HG03139 (cell line): ENCODE results near the gene RPS2.
"Not testable (repeated sequence)": the region's sequence is repeated elsewhere in the genome, so short reads cannot be mapped to it uniquely, and the experiment has no call there.

Experiments used
- ATAC-seq: cut with Tn5 transposase; IDR thresholded peaks from one replicate; pipeline ENCODE4 v1.9.1; 2021; ENCODE audit not compliant: unreplicated experiment

The RPS2 gene

DNA sequence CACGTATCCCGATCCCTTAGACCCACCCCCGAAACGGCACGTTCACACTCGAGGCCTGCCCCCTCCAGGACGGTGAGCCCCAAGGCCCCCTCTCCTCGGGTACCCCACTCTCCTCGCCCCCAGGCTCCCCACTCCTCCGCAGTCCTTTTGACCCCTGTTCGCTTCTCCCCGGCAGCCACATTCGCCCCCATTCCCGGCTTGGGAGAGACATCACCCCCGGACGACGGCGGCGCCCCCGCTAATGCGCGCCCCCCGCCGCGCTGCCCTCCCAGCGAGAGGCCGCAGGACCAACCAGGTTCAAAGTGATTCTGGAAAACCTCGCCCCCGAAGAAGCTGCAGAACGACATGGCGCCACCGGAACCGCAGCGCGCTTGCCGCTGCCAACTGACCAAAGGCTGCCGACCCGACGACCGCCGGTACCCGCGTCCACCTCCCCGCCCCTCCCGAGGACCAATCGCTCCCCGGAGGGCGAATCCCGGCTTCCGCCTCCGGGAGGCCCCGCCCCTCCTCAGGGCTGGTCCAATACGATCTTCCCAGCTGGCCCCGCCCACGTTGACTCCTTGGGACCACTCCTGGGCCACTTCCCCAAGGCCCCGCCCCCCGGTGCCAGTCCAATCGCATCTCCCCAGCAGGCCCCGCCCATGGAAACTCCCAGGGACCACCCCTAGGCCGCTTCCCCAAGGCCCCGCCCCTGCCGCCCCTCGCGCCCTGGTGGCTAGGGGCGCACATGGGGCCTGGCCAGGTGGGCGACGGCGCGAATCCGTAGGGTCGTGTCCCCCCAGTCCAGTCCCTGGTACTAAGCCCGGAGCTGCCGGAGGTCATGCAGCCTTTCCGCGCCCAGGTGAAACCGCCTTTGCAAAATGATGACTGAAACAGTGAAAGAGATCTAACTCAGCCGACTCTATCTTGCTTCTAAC lies 21.6 kb downstream of the RPS2 start, which contains the start of gene MSRB1:
MSRB1 (minus strand) TSS at position 390 of the 917 bp plus-strand sequence; CDS start at position 347, 43 bp downstream.
- peak; percentile 90 for ATAC-seq

DNA sequence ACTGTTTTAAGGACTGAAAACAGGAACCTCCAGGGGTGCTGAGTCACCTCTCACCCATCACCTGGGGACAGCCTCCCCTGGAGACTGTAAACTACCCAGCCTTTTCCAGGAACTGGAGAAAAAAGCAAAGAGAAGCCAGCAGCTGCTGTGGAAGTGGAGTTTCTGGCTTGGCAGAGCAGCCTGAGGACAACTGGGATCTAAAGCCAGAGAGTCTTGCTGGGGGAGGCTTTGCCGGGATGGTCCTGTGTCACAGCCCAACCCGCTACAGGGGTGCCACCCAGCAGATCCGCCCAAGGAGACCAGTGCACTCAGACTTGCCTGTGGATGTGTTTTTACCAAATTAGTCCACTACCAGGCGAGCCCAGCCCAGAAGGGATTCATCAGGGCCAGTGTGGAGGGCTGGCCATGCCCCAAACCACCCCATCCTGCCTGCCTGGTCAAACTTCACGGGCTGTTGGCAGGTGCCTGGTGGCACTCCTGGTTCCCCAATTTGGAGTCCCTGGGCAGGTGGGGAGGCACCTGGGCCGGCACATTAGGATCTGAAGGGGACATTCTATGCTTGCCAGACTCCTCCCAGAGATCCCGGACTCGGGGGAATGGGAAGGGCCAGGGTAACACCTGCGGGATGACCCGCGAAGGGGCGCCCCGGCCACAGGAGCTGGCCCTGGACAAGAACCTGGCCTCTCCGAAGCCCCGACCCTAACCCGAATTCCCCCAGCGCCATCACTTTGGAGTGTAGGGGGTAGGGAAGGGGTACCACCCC lies 22.4 kb downstream of the RPS2 start:
- ATAC-seq = no peak

DNA sequence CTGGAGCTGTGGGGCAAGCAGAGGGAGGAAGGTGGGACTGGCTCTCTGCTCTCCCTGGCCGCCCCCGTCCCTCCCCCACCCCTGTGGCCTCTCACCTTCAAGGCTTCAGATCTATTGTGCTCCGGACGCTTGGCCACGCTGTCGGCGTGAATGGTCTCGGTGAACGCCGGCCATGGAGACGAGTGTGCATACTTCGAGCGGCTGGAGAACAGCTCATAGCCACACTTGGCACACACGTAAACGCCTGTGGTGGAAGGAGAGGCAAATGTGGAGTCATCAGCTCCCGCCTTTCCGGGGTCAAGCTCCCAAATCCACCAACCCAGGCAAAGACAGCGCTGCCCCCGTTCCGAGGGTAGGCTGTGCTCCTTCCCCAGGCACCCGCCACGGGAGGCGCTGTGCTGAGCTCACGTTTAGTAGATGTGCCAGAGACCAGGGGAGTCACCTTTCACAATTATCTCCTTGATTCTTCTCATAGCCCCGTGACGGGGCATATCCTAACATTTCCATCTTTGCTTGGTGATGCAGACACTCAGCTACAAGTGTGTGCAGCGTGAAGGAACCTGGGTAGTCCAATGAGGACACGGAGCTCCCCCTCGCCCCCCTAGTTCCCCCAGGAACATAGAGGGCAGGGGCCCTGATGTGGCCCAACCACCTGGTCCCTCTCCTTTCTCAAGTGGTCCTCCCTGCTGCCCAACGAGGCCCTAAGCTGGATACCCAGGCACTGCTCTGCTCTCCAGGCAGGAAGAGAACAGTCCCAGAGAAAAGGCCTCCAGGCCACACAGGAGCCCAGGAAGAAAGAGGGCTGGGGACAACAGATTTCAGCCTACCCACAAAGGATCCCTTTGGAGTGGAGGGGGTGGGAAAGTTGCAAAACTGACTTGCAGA lies 23.2 kb downstream of the RPS2 start:
- ATAC-seq = no peak

DNA sequence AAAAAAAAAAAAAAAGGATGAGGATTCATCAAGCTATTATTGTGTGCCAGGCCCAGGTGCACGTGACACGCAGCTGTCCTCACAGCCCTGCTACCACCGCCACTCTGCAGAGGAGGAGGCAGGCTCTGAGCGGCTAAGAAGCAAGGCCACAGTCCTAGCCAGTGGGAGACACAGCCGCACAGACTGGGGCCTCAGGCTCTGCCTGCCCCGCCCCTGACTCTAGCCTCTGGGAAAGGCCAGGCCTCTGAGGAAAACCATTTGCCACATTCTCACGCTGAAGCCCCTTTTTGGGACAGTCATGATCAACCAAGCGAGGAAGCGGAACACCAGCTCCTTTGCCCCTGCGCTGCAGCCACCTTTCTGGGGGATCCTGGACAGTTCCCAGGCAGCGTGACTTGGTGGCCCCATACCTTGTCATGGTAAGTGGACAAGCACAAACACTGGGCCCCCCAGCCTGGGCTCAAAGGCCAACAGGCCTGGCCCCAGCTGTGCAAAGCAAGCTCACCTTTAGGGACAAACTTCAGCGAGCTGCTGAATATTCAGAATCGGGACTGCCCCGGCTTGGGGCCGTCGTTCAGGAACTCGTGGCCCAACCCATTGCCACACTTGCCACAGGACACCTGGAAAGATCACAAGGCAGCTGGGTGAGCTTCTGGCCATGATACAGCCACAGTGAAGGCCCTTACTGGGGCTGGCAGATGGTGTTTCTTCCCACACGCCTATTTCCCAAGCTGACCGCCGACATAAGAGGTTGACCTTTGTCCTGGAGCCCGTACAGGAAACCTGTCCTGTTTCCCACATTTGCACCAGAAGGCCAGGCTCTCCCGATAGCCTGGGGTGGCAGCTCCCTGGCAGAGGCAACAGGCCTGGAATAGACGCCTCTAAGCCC lies 24.1 kb downstream of the RPS2 start:
- no peak for ATAC-seq

DNA sequence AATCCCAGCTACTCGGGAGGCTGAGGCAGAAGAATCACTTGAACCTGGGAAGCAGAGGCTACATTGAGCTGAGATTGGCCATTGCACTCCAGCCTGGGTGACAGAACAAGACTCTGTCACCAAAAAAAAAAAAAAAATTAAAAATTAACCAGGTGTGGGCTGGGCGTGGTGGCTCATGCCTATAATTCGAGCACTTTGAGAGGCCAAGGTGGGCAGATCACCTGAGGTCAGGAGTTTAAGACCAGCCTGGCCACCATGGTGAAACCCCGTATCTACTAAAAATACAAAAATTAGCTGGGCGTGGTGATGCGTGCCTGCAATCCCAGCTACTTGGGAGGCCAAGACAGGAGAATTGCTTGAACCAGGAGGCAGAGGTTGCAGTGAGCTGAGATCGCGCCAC lies 24.8 kb downstream of the RPS2 start:
- not testable (repeated sequence) for ATAC-seq

DNA sequence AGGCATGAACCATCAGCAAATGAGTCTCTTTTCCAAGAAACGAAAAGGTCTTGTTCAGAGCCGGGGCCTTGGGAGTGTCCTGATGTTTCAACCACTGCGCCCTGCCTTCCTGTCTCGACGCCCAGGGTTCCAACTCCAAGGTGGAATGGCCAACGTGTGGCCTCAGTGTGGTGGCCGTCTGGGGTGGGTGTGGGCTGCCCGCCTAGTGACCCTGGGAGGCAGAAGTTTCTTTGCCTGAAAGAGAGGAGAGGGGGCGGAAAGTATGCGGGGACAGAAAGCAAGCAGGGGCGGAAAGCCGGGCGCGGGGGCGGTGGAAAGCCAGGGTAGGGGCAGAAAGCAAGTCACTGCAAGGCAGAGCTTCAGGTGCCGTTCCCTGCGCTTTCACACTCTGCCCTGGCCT lies 25.7 kb downstream of the RPS2 start:
- no peak for ATAC-seq

DNA sequence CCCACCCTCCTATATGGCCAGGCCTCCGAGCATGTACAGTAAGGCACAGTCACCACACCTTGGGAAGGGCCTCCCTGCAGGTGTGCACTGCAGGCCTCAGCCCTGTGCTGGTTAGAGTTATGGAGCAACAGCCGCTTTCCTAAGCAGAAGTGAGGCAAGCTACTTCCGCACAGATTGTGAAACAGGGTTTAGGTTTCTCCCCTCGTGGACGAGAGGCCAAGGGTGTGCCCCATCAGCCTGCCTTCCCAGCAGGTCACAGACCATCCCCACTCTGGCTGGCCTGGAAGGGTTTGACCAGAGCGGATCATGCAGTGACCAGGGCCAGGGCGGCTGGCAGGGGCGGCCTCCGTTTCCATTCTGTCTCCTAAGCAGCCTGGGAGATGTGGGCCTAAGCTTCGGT lies 26.3 kb downstream of the RPS2 start:
- ATAC-seq = no peak

DNA sequence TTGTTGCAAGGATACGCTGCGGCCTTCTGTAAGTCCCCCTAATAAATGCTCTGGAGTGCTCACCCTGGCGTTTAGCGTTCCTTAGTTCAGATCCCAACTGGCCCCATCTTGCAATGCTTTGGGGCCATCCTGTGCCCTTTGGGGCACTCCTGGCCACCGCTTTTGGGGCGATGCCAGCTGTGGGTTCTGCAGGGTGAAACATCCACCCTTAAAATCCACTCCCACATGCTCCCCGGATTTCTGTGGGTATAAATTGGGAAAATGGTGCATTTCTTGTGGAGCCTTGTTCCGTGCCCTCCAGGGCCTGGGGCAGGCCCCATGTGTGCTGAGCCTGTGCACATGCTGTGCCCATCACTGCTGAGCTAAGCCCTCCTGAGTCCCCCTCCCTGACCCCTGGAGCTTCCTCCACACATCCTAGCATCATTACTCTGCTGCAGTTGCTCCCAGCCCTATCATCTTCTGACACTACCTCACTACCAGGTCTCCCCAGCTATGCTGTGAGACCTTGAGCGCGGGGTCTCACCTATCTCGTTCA lies 27.6 kb downstream of the RPS2 start:
- ATAC-seq = no peak

DNA sequence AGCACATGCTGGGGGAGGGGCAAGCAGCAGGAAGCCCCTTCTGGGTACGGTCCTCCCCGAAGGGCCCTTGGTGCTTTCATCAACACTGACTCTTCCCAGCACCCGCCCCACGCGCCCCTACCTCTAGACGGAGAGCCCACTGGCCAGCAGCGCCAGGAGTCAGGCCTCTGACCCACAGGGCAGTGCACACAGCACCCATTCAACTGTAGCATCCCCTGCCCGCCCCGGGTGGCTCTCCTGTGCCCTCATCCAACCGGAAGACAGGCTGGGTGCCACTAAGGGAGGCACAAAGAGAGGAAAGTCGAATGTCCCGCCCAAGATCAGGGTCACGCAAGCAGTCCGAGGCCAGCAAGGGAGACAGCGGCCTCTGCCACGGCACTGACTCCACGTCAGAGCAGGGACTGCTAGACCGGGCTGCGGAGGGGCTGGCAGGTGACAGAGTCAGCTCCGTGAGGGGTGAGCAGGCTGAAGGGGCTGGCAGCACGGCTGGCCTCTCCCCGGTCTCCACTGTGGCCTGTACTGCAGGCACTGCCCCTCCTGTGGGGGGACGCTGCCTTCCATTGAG lies 31.4 kb downstream of the RPS2 start:
- ATAC-seq = no peak

DNA sequence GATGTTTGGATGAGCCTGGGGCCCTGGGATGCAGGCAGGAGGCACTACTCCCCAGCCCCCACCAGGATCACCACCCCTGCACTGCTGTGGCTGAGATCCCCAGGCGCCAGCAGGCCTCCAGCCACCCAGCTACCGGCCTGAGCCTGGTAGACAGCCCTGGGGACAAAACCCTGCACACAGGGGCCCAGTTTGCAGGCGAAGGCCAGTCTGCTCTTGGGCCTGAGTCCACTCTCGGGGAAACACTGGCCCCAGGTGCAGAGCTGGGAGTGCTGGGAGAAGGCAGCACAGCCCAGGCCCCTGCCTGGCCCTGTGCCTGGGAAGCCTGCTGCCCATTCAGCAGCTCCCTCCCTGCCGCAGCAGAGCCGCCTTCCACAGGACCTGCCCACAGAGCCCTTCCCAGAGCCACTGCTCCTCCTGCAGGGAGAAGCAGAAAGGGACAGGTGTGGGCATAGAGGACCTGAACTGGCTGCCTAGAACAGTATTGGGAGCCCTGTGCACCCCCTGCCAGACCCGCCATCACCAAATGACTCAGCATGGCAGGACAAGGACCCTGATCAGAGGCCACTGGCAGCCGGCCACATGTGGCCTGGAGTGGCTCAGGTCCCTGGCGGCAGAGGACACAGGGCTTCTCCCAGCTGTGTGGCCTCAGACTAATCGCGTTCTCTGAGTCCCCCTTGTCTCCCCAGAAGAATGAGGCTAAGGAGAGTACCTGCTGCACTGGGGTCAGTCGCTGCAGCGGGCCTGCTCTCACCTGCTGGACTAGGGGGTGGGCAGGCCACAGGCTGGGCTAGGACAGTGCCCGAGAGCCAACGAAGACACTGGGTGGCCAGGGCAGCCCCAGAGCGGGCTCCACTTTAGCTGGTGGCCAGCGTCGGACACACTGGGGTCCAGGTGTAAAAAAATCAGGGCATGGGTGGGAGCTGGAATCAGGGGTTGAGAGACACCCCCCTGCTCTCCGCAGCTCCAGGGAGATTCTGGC lies 32.3 kb downstream of the RPS2 start:
- no peak for ATAC-seq

DNA sequence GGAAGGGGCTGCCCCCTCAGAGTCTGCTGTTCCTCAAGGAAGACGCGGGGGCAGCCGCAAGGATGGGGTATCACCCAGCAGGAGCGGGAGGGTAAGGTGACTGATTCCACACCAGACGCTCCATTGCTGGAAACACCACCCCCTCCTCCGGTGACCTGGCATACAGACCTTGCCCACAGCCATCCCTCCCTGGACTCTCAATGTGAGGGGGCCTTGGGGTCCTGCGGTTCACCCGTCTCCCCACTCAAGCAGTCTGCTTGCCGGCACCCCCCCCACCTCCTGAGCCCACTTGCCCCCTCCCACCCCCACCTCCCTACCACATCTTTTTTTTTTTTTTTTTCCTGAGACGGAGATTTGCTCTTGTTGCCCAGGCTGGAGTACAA lies 34.3 kb downstream of the RPS2 start:
- no peak for ATAC-seq

DNA sequence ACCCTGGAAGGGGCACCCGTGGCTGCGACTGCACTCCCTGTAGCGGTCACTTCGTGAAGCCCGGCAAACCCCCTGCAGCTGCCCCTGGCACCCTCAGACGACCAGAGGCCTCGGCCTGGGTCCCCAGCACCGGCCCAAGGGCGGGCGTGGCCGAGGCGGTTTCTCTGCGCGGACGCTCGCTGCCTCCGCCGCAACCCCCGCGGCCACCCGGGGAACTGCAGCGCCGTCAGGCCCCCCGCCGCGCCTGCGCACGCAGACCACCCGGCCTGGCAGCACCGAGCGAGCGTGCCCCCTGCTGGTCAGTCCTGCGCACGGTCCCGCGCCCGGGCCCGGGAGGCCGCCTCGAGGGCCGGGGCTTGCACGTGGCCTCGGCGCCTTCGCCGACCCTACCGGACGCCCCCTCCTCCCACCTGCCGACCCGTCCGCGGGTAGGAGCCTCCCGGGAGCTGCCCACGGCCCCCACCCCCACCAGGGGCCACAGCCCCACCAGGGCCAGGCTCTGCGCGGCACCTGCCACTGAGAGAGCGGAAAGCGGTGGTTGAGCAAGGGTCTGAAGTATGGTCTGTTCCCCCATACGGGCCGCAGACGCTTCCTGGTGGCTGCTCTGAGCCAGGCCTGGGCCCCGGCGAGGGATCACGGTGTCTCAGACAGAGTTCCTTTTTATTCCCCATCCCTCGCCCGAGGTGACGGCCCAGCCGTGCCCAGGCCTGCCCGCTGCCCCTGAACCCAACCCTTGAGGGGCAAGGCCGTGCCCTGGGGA lies 34.9 kb downstream of the RPS2 start:
- peak; percentile 85 for ATAC-seq

DNA sequence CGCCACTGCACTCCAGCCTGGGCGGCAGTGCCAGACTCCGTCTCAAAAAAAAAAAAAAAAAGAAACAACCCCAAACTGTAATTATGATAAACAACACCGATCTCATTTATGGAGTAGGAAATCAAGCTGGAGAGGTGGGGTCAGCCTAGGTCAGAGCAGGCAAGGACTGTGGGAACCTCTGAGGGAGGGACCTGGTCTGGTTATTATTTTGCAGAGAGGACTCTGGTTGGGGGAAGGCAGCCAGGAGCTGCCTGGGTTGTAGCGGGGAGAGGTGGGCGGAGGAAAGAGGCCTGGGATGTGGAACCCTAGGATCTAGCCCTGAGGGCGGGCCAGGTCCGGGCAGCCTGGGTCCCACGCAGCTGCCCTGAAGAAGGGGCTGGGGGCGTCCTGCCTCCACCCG lies 35.5 kb downstream of the RPS2 start:
- no peak for ATAC-seq

DNA sequence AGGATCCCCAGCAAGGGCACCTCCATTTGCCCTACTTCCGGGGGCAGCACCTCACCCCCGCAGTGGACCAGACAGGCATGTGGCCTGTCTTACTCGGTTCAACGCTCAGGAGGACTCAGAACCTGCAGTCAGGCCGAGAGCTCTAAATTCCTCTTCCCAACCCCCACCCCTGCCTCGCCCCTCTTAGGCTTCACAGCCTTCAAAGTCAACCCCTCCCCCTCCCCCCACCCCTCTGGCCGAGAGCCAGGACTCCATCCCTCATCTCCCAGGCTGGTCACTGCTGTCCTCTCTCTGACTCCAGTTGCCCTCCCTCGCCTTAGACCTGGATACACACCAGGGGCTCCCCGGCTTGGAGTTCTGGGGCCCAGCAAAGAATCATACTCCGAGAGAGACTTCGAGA lies 38.4 kb downstream of the RPS2 start:
- no peak for ATAC-seq

DNA sequence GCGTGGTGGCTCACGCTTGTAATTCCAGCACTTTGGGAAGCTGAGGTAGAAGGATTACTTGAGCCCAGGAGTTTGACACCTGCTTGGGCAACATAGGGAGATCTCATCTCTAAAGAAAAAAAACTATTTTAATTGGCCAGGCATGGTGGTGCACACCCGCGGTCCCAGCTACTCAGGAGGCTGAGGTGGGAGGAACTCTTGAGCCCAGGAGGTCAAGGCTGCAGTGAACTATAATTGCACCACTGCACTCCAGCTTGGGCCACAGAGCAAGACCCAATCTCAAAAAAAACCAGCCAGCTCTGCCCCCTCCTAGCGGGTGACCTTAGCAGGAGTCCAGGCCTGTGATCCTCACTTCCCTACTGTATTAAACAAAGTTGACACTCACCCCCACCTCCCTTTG lies 40.5 kb downstream of the RPS2 start:
- no peak for ATAC-seq

DNA sequence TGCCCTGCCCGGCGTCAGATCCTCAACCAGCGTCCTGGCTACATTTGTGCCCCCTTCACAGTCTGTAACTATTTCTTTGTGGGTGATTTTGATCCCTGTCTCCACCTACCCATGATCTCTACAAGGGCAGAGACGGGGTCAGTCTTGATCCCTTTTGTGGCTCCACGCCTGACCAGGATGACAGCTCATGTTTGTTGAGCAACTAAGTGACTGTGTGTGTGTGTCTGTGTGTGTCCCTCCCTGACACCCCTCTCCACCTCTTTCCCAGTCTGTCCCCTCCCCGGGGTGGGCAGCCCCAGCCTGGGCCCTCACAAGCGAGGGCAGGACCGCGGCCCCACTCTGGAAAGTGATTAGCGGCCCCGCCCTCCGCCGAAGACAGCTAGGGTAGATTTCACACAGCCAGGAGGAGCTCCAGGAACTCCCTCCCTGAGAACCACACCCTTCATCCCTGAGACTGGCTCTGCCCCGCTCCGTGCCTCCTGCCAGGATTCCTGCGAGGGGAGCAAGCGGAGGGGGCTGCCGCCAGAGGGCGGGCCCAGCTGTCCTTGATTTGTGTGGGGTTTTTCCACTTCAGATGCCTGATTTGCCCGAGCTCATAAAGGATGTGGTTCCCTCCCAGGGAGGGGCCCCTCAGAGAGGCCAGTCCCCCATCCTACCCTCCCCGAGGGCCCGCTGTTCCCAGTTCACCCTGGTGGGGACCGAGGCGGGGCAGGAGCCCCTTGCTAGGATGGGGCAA lies 41.2 kb downstream of the RPS2 start:
- ATAC-seq = no peak

DNA sequence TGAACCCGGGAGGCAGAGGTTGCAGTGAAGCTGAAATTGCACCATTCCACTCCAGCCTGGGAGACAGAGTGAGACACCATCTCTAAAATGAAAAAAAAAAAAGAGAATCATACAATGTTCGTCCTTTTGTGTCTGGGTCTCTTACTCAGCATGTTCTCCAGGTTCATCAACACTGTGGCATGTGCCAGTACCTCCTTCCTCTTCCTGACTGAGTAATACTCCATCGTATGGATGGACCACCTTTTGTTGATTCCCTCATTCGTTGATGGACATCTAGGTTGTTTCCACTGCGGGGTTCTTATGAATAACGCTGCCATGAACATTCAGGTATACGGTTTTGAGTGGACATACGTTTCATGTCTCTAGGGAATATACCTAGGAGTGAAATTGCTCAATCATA lies 42.3 kb downstream of the RPS2 start:
- no peak for ATAC-seq
